DOHH2 (cell line): ENCODE data around the gene CALM3.

Experiments
- CTCF ChIP-seq: fragments of 200-600 bp; sonication (generic); IDR thresholded peaks from one replicate; pipeline ENCODE4 v1.5.1; 2014; ENCODE audit warnings: antibody characterized with exemption, mild to moderate bottlenecking, low read depth, low read length; ENCODE audit not compliant: poor library complexity, severe bottlenecking
- EZH2phosphoT487 ChIP-seq: fragments of 200-600 bp; sonication (generic); IDR thresholded peaks from 2 replicates; pipeline ENCODE4 v1.6.1; 2017; ENCODE audit warnings: borderline replicate concordance, mild to moderate bottlenecking, antibody characterized with exemption, low read length, moderate library complexity, mixed read lengths

DNA sequence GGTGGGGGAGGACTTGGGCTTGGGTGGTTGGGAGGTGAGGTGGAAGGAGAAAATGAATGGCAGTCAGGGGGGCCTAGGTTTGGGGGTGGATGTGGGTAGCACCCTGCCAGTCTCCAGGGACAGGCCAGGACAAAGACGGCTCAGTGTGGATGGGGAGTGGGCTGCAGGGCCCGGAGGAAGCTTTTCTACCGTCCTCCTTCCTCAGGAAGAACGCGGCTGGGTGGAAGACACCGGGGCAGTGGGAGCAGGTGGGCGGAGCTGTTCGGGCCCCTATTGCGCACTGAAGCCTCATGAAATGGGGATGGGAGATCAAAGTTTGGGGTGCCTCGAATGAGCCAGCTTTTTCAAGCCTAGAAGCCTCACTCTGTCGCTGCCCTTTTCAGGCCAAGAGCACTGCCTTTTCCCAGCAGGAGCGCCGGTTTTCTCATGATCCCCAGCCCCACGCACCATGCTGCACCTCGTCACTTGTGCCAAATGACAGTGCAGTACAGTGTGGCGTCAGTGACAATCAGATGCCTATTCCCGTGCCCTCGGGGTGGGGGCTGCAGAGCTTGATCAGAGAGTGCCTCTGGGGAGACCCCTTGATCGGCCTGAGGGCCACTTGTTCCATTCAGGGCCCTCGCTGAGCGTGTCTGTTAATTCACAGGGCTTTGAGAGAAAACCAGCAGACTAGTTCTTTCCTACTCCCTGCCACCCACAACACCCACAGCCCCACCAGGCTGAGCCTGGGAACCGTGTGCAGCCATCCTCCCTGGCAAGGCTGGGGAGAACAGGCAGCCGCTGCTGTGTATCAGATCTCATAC lies 1.5 kb downstream of the CALM3 start:
- TF ChIP-seq CTCF (no peak), EZH2phosphoT487 (no peak)
